Stimulated activated CD4-positive, alpha-beta T cell treated with anti-CD3 and anti-CD28 coated beads, TNF-alpha, amount 100 ng/mL, for 48 hours (primary cell): Measurements from ENCODE around the gene ST3GAL3.
"Not testable (repeated sequence)": the region's sequence is repeated elsewhere in the genome, so short reads cannot be mapped to it uniquely, and the experiment has no call there.

ENCODE experiments used
- DNase-seq, 3 donors: peaks; one replicate each; pipeline ENCODE4 v3.0.0-alpha.2; 2020; ENCODE audit warnings: low read depth in 3 of 3

The ST3GAL3 gene

GRCh38 chr1:43757343-43758053 lies 50.2 kb downstream of the ST3GAL3 start:
- no peak for DNase-seq

DNA sequence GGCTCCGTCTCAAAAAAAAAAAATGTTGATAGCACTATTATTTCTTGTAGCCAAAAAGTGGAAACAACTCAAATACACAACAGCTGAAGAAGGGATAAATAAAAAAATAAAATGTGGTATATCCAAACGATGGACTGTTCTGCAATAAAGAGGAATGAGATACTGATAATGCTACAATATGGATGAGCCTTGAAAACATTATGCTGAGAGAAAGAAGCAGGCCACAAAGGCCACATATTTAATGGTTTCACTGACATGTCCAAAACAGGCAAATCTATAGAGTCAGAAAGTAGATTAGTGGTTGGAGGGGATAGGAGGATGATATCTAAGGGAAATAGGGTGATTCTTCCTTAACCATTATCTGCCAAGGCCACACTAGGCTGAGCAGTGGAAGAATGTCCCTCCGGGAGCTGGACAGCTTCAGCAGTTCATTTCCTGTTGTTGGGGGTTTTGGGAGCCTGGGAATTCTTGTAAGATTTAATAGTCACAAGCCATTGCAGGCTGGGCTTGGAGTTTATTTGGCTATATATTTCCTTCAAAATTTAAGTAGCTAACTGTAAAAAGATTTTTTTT lies 53.5 kb downstream of the ST3GAL3 start:
- no peak for DNase-seq

DNA sequence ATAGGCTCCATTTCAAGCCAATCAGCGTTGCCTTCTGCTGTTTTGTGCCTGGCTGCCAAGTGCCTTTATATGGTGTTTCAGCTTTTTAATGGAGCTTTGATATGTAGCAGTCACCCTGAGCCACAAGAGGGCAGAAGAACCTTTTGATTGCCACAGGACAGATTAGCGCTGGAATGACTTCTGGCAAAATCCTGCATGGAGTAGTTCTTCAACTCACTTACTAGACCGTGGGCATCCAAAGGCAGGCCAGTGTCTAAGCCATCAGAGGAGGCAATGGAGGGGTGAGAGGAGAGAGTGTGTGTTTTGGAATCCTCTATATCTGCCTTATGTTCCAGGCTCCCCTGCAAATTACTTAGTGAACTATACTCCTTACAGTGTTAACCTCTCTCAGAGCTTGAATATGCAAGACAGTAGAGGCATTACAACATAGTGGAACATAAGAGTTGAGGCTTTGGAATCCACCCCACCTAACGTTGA lies 56.2 kb downstream of the ST3GAL3 start:
- peak; percentile 6 to 15 (median 12) for DNase-seq

DNA sequence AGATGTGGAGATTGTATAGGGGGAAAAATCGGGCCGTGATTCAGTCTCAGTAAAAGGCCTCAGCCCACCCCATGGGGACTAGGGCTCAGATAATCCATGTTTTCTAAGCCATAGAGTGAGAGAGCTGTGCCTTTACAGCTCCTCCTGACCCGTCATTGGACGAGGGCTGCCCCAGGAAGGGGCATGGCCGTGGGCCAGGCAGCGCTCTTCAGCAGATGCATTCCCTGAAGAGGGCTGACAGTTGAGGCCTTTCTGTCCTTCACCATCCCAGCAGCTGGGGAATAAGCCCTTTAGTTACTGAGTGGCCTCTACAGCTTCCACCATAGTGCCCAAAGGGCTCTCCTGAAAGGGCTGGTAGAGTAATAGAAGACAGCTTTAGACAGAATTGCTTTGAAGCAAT lies 57.2 kb downstream of the ST3GAL3 start:
- DNase-seq: no peak

DNA sequence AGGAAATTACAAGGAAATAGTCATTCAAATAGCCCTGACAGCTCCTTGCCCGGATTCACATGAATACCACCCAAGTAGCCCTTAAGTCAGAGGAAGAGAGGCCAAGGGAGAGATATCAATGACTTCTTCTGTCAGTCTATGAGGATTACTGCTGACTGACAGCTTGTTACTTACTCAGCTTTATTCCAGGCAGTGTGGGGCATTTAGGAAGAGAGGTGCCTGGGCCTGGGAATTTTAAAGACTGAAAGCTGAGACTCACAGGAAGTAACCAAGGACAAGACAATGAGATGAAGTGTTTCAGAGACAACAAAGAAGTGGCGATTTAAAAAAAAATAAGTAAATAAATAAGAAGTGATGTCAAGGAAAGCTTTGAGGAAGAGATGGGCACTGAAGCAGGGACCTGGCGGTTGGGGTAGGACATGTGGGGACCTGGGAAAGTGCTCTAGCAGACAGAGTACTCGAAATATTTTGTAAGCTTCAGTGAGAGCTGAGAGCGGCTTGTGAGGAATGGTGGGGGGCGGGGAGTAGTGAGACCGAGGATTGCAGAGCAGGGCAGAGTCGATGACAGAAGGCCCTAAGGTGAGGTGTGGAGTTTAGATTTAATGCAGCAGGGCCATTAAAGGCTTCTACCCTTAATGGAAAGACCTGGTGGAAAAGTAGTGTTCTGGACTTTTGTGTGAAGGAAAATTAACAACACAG lies 58.9 kb downstream of the ST3GAL3 start:
- no peak for DNase-seq

- no peak for DNase-seq
Measured at GRCh38 chr1:43766818-43767525, 59.6 kb downstream of the ST3GAL3 start.

- DNase-seq: no peak
Measured at GRCh38 chr1:43768168-43768567, 60.8 kb downstream of the ST3GAL3 start.

- no peak for DNase-seq
Measured at GRCh38 chr1:43769350-43769908, 62.1 kb downstream of the ST3GAL3 start.

DNA sequence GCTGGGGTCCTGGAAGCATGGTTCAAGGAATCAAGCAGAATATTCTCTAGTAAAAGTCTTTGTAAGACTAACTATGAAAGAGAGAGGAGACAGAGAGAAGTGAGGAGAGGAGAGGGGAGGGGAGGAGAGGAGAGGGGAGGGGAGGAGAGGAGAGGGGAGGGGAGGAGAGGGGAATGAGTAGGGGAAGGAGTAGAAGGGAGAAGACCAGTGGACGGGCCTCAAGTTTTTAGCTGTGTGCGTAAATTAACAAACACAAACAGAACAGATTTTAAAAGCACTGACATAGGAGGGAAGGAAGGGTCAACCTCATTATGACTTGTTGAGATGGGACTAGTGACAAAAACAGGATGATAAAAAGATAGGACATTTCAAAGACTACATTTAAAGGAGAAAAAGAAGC lies 62.8 kb downstream of the ST3GAL3 start:
- no peak for DNase-seq

DNA sequence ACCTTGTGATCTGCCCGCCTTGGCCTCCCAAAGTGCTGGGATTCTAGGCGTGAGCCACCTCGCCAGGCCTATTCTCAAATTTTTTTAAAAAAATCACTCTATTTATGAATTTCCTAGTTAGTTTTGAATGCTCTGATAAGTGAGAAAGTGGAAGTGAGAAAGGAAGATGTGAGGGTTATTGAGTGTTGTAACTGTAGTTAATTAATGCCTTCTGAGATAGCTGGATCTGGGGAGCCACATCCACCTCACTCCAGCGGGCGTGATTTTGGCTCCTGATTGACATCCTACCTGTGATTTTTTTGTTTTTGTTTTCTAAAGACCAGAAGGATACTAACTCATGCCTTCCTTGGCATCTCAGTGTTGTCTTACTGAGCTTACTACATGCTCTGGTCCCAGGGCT lies 65.6 kb downstream of the ST3GAL3 start:
- DNase-seq: no peak

GRCh38 chr1:43773821-43774220 lies 66.5 kb downstream of the ST3GAL3 start:
- no peak for DNase-seq

- no peak for DNase-seq
Measured at GRCh38 chr1:43774359-43774758, 67.0 kb downstream of the ST3GAL3 start.

DNA sequence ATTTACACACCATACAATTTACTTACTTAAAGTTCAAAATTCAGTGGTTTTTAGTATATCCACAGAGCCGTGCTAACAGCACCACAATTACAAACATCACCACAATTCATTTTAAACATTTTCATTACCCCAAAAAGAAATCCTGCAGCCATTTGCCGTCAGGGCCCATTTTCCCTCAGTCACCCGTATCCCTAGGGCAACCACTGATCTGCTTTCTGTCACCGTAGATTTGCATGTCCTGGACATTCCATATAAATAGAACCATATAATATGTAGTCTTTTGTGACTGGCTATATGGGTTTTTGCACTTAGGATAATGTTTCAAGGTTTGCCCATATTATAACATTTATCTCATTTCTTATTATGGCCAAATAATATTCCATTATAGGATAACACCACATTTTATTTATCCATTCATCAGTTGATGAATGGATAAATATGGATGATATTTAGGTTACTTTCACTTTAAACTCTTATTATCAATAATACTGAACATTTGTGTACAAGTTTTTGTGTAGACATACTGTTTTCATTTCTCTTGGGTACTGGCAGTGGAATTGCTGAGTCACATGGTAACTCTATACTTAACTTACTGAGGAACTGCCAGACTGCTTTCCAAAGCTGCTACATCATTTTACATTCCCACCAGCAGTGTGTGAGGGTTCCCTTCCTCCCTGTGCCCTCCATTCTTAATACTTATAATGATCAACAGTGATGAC lies 68.9 kb downstream of the ST3GAL3 start:
- no peak for DNase-seq

DNA sequence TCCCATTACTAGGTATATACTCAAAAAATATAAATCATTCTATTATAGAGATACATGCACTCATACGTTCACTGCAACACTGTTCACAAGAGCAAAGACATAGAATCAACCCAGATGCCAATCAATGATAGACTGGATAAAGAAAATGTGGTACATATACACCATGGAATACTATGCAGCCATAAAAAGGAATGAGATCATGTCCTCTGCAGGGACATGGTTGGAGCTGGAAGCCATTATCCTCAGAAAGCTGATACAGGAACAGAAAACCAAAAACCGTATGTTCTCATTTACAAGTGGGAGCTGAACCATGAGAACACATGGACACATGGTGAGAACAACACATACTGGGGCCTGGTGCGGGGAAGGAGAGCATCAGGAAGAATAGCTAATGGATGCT lies 70.6 kb downstream of the ST3GAL3 start:
- not testable (repeated sequence) for DNase-seq

GRCh38 chr1:43779266-43779665 lies 71.9 kb downstream of the ST3GAL3 start:
- no peak for DNase-seq

GRCh38 chr1:43779805-43780403 lies 72.6 kb downstream of the ST3GAL3 start:
- DNase-seq: no peak

- no peak for DNase-seq
Measured at GRCh38 chr1:43781574-43781973, 74.2 kb downstream of the ST3GAL3 start.

GRCh38 chr1:43783096-43783670 lies 75.8 kb downstream of the ST3GAL3 start:
- DNase-seq: no peak

DNA sequence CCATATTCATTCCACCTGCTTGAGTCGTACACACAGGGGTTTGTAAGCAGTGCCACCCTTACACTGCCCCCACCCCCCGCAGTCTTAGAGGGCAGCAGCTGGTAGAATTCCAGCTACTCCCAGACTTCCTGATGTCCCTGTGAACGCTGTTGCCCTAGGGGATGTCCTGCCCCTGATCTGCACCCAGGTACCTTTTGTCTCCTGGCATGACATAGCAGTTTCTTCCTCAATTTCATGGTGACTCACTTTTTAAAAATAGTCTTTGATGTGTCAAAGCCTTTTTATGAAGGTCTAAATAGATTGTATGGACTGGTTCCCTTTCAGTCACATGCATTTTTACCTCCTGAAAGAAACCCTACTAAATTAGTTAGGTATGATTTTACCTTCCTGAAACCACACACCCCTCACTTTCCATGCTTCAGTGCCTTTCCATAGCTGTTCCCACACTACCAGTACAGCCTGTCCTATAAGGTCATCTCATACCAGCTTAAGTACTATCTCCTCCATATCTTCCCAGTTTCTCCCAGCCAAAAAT lies 76.4 kb downstream of the ST3GAL3 start:
- DNase-seq: no peak

GRCh38 chr1:43786201-43786958 lies 79.0 kb downstream of the ST3GAL3 start:
- DNase-seq: no peak
